Glomerular endothelial cell (primary cell): Measurements from ENCODE around the gene PANX2. TPM values are rescaled to one million over a fixed set of nuclear protein-coding genes. Genes with fewer than 3 reads are reported as not detected.
"Not testable (repeated sequence)": the region's sequence is repeated elsewhere in the genome, so short reads cannot be mapped to it uniquely, and the experiment has no call there.

Experiments used
- DNase-seq: peaks from one replicate; pipeline ENCODE4 v3.0.0-alpha.2; 2011; ENCODE audit warnings: low read depth, low spot score; ENCODE audit errors: extremely low read depth
- total RNA-seq: library from RNA; depleted of rRNA; stranded (reverse); fragments of >200 nt; gene quantifications from 2 replicates; pipeline ENCODE4 v1.2.3, GENCODE V29; 2015

The PANX2 gene
- total RNA-seq, 1 donor from 2014 or later, result 1.7 TPM

- DNase-seq, result not testable (repeated sequence)
Observed at GRCh38 chr22:50168490-50169180, 1.9 kb upstream of the PANX2 start.

- no peak for DNase-seq
Observed at GRCh38 chr22:50169181-50169759, 1.3 kb upstream of the PANX2 start.

- DNase-seq, result no peak
Observed at GRCh38 chr22:50169774-50170341, 673 bp upstream of the PANX2 start.

- no peak for DNase-seq
Observed at GRCh38 chr22:50171319-50171964, 911 bp downstream of the PANX2 start.

GRCh38 chr22:50171965-50172421 is 1.5 kb downstream of the PANX2 start:
- DNase-seq, result no peak

- no peak for DNase-seq
Observed at GRCh38 chr22:50173311-50173982, 2.9 kb downstream of the PANX2 start.

- DNase-seq, result no peak
Observed at GRCh38 chr22:50173983-50174355, 3.4 kb downstream of the PANX2 start.

GRCh38 chr22:50174382-50175190 is 4.1 kb downstream of the PANX2 start:
- DNase-seq, result no peak

- no peak for DNase-seq
Observed at GRCh38 chr22:50175191-50175461, 4.6 kb downstream of the PANX2 start.

- DNase-seq, result no peak
Observed at GRCh38 chr22:50175921-50176849, 5.7 kb downstream of the PANX2 start.

GRCh38 chr22:50176850-50177536 is 6.5 kb downstream of the PANX2 start:
- no peak for DNase-seq

- no peak for DNase-seq
Observed at GRCh38 chr22:50177537-50178470, 7.3 kb downstream of the PANX2 start.

GRCh38 chr22:50178471-50178864 is 7.9 kb downstream of the PANX2 start:
- no peak for DNase-seq

- no peak for DNase-seq
Observed at GRCh38 chr22:50178871-50179869, 8.6 kb downstream of the PANX2 start.

GRCh38 chr22:50179937-50180726 is 9.6 kb downstream of the PANX2 start:
- DNase-seq, result no peak
